ENCODE results near the gene EXOC2.

DNA sequence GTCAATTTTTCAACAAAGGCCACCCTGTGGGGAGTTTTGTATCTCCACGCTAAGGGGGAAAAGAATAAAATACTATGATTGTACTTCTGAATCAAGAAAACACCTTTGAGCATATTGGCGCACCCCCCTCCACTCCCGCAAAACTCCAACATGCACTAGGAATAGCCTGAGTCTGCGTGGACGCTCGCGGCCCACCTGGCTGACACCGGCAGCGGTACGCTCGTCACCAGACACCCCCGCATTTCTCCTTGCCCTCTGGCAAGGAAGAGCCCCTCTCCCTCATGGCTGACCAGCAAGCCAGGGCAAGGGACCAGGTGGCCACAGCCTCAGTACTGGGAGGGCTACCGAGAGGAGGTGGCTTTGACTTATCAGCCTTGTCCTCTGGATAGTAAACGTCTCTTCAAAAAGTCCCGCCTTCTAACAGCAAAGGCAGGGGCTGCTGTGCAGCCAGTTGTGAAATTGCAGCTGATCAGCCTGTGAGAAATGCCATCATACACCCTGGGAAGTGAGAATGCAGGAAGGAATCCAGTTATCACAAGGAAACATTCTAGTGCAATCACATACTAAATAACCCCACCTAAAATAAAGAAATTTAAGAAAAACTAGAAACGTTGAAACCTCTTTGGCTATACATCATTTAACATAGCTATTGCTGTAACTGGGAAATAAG lies 120.2 kb downstream of the EXOC2 start:
- TF ChIP-seq, protein P1, sequence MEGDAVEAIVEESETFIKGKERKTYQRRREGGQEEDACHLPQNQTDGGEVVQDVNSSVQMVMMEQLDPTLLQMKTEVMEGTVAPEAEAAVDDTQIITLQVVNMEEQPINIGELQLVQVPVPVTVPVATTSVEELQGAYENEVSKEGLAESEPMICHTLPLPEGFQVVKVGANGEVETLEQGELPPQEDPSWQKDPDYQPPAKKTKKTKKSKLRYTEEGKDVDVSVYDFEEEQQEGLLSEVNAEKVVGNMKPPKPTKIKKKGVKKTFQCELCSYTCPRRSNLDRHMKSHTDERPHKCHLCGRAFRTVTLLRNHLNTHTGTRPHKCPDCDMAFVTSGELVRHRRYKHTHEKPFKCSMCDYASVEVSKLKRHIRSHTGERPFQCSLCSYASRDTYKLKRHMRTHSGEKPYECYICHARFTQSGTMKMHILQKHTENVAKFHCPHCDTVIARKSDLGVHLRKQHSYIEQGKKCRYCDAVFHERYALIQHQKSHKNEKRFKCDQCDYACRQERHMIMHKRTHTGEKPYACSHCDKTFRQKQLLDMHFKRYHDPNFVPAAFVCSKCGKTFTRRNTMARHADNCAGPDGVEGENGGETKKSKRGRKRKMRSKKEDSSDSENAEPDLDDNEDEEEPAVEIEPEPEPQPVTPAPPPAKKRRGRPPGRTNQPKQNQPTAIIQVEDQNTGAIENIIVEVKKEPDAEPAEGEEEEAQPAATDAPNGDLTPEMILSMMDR (IDR thresholded peaks at IDR 0.05): no peak
- TF ChIP-seq POLR2A (IDR thresholded peaks at IDR 0.05): no peak

Data from lower leg skin (tissue), 3 donors.